Caki2 (cell line): ENCODE measurements around the gene SRP54. TPM values are rescaled to one million over a fixed set of nuclear protein-coding genes. Genes with fewer than 3 reads are reported as not detected.
"Not testable (repeated sequence)": the region's sequence is repeated elsewhere in the genome, so short reads cannot be mapped to it uniquely, and the experiment has no call there.

Experiments used
- DNase-seq: peaks from one replicate; pipeline ENCODE4 v3.0.0-alpha.2; 2015; ENCODE audit warnings: low read depth
- in situ Hi-C: cut with HindIII; loops from 2 replicates; pipeline ENCODE4 v1.10.0; 2016; ENCODE audit warnings: low sequenced_read_pairs, low pct_unique_long_range_greater_than_20kb, mixed read lengths
- total RNA-seq: library from RNA; depleted of rRNA; stranded (reverse); fragments of >200 nt; shearing (Covaris generic); gene quantifications from 2 replicates; pipeline ENCODE4 v1.2.3, GENCODE V29; 2014; ENCODE audit warnings: low replicate concordance

The SRP54 gene
- total RNA-seq, 1 experiment from 2014 or later = 89.1 TPM

DNA sequence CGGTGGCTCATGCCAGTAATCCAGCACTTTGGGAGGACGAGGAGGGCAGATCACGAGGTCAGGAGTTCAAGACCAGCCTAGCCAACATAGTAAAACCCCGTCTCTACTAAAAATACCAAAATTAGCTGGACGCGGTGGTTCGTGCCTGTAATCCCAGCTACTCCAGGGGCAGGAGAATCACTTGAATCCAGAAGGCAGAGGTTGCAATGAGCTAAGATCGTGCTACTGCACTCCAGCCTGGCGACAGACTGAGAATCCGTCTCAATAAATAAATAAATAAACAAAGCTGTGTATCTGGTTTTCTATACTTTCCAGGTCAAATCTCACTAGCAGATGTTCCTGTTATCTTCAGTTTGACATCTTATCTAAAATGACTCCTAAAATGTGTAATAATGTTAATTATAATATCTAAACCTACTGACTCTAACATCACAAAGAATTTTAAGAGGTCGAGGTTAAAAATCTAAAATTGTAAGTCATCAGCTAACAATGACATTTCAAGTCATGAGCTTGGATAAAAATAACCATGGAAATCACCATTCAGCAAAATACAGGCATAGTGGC is 2.4 kb upstream of the SRP54 start:
- DNase-seq = no peak
- in situ Hi-C loops = no loop called here

GRCh38 chr14:34981743-34982420 is 910 bp upstream of the SRP54 start:
- DNase-seq = no peak
- in situ Hi-C loops = no loop called here

DNA sequence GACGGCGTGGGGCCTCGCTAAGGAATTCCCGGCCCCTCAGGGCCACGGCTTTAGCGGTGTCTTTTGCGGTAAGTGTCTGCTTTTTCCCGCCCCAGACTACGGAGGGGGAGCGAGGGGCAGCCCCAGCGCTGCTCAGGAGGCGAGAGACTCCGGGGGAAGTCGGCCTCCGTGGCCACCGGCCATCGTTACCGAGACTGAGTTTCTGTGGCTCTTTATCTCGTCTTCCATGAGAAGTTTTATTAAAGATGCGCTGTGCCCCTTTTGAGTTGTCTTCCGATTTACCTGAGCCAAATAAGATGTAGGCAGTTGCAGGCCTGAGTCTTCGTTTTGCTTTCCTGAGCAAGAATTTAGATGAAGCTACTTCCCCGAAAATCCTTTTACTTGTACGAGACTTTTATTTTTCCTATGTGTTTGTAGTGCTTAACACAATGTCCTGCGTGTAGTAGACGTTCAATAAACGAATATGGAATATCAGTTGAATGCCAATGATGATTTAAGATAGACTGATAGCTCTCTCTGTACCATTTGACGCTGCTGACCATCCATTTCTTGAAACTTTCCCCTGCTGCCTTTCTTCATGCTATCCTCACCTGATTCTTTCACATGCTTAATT is 462 bp downstream of the SRP54 start:
- DNase-seq = no peak
- in situ Hi-C loops = no loop called here

GRCh38 chr14:34983786-34984185 is 994 bp downstream of the SRP54 start:
- in situ Hi-C loops = no loop called here
- no peak for DNase-seq

- in situ Hi-C loops = no loop called here
- no peak for DNase-seq
Measured at GRCh38 chr14:34985740-34986139, 2.9 kb downstream of the SRP54 start.

- in situ Hi-C loops = no loop called here
- no peak for DNase-seq
Measured at GRCh38 chr14:34987180-34987579, 4.4 kb downstream of the SRP54 start.

GRCh38 chr14:34989762-34990161 is 7.0 kb downstream of the SRP54 start:
- in situ Hi-C loops = no loop called here

GRCh38 chr14:34993426-34993825 is 10.6 kb downstream of the SRP54 start:
- in situ Hi-C loops = no loop called here
- DNase-seq = no peak

More at GRCh38 chr14:34989762-34990161, 7.0 kb downstream of the SRP54 start:
- DNase-seq = no peak

DNA sequence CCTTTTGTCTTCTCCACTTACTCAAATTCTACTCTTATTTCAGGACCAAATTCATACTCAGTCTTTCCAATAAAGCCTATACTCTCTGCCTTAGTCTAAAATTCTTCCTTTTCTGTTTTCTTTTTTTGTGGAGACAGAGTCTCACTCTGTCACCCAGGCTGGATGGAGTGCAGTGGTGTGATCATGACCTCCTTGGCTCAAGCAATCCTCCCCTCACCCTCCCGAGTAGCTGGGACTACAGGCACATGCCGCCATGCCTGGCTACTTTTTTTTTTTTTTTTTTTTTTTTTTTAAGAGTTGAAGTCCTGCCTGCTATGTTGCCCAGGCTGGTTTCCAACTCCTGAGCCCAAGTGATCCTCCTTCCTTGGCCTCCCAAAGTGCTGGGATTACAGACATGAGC is 11.9 kb downstream of the SRP54 start:
- DNase-seq = no peak
- in situ Hi-C loops = no loop called here

GRCh38 chr14:34997762-34998161 is 15.0 kb downstream of the SRP54 start:
- in situ Hi-C loops = no loop called here
- no peak for DNase-seq

GRCh38 chr14:34999500-34999899 is 16.7 kb downstream of the SRP54 start:
- no peak for DNase-seq
- in situ Hi-C loops = no loop called here

- DNase-seq = no peak
- in situ Hi-C loops = no loop called here
Measured at GRCh38 chr14:35001621-35002020, 18.8 kb downstream of the SRP54 start.

GRCh38 chr14:35004839-35005238 is 22.0 kb downstream of the SRP54 start:
- in situ Hi-C loops = no loop called here
- DNase-seq = no peak

GRCh38 chr14:35016568-35016967 is 33.8 kb downstream of the SRP54 start:
- DNase-seq = no peak
- in situ Hi-C loops = no loop called here

DNA sequence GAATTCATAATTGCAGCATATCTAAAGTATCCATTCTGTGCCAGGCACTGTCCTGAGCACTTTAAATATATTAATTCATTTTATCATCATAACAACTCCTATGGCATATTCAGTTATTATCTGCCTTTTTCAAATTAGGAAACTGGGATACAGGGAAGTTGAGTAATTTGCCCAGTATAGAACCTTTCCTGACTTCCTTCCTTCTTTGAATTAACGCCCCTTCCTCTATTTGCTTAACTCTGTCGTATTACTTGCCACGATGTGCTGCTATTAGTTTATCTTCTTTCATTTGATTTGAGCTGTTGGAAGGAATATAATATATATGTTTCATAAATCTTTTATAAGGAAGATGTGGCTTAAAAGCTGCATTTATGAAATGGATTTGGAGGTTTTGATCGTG is 37.9 kb downstream of the SRP54 start:
- in situ Hi-C loops = no loop called here
- DNase-seq = no peak

- no peak for DNase-seq
- in situ Hi-C loops = no loop called here
Measured at GRCh38 chr14:35028435-35028834, 45.6 kb downstream of the SRP54 start.

DNA sequence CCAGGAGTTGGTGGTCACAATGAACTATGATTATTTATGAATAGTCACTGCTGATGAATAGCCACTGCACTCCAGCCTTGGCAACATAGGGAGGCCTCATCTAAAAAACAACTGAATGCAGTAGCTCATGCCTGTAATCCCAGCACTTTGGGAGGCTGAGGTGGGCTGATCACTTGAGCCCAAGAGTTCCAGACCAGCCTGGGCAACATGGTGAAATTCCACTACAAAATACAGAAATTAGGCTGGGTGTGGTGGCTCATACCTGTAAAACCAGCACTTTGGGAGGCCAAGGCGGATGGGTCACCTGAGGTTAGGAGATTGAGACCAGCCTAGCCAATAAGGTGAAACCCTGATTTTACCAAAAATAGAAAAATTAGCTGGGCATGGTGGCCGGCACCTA is 49.8 kb downstream of the SRP54 start:
- in situ Hi-C loops = no loop called here
- DNase-seq = no peak

GRCh38 chr14:35034440-35034833 is 51.6 kb downstream of the SRP54 start:
- in situ Hi-C loops = no loop called here
- DNase-seq = no peak

GRCh38 chr14:35034944-35035554 is 52.3 kb downstream of the SRP54 start:
- in situ Hi-C loops, DNase-seq: not testable (repeated sequence)
